PC-3 (cell line): Measurements from ENCODE around the gene F5. TPM values are rescaled to one million over a fixed set of nuclear protein-coding genes. Genes with fewer than 3 reads are reported as not detected.
A peak's percentile ranks its signal among the peaks of the same experiment; 100 is the strongest.

Experiments used
- ATAC-seq: fragments of 200-7000 bp; cut with Tn5 transposase; 2 replicates; pipeline ENCODE4 v1.9.1; 2020; ENCODE audit warnings: mild to moderate bottlenecking, moderate library complexity
- BruUV-seq: library from RNA; stranded (reverse); fragments of 400-500 nt; replicated peaks from 2 replicates; lab custom pipeline; 2021; lab: Mats Ljungman, UMichigan
- CTCF ChIA-PET: fragments of 300-600 bp; sonication (Branson Sonifier 250); formaldehyde crosslinking; loops from one replicate; lab custom pipeline; 2022; ENCODE audit warnings: antibody characterized with exemption; lab: Charles Lee
- POLR2A ChIA-PET: fragments of 300-600 bp; sonication (Branson Sonifier 250); formaldehyde crosslinking; loops from one replicate; lab custom pipeline; 2022; ENCODE audit warnings: antibody characterized with exemption; ENCODE audit not compliant: unreplicated experiment; lab: Charles Lee
- DNase-seq: peaks from one replicate; pipeline ENCODE4 v3.0.0-alpha.2; 2015
- H2AFZ ChIP-seq: fragments of 300-600 bp; sonication (generic); 2 replicates; pipeline ENCODE4 v1.6.0; 2016; ENCODE audit warnings: antibody characterized with exemption, low read length
- H3F3A ChIP-seq: fragments of 300-600 bp; sonication (generic); one replicate; pipeline ENCODE4 v1.6.0; 2017; ENCODE audit warnings: antibody characterized with exemption, low read length, control low read depth, mild to moderate bottlenecking; ENCODE audit not compliant: unreplicated experiment
- H3K27ac ChIP-seq: fragments of 300-600 bp; sonication (generic); 2 replicates; pipeline ENCODE4 v1.5.1; 2016; ENCODE audit warnings: mild to moderate bottlenecking, low read length
- H3K27me3 ChIP-seq: fragments of 300-600 bp; sonication (generic); 2 replicates; pipeline ENCODE4 v1.6.1; 2016; ENCODE audit warnings: low read length, mixed read lengths
- H3K36me3 ChIP-seq: fragments of 300-600 bp; sonication (generic); 2 replicates; pipeline ENCODE4 v1.6.1; 2016; ENCODE audit warnings: low read depth, mixed run types, low read length, mixed read lengths
- H3K4me1 ChIP-seq: fragments of 300-600 bp; sonication (generic); 2 replicates; pipeline ENCODE4 v1.5.1; 2016; ENCODE audit warnings: low read length; ENCODE audit not compliant: insufficient read depth
- H3K4me2 ChIP-seq: fragments of 300-600 bp; sonication (generic); 2 replicates; pipeline ENCODE4 v1.6.0; 2016; ENCODE audit warnings: low read length
- H3K4me3 ChIP-seq: fragments of 300-600 bp; sonication (generic); 2 replicates; pipeline ENCODE4 v1.5.1; 2016; ENCODE audit warnings: mild to moderate bottlenecking, low read length, mixed read lengths
- H3K79me2 ChIP-seq: fragments of 300-600 bp; sonication (generic); 2 replicates; pipeline ENCODE4 v1.6.1; 2017; ENCODE audit warnings: low read length, mixed read lengths
- H3K9ac ChIP-seq: fragments of 300-600 bp; sonication (generic); 2 replicates; pipeline ENCODE4 v1.6.0; 2016; ENCODE audit warnings: mild to moderate bottlenecking, low read length
- H3K9me2 ChIP-seq: fragments of 300-600 bp; sonication (generic); replicated peaks from 2 replicates; pipeline ENCODE4 v1.6.1; 2016; ENCODE audit warnings: mixed run types, low read length, mixed read lengths
- H3K9me3 ChIP-seq: fragments of 300-600 bp; sonication (generic); 2 replicates; pipeline ENCODE4 v1.6.1; 2016; ENCODE audit warnings: low read length, mixed read lengths
- H4K20me1 ChIP-seq: fragments of 300-600 bp; sonication (generic); 2 replicates; pipeline ENCODE4 v1.6.1; 2016; ENCODE audit warnings: low read length, mixed read lengths
- CTCF ChIP-seq: fragments of 300-600 bp; sonication (generic); conservative IDR thresholded peaks from 2 replicates; pipeline ENCODE4 v1.5.1; 2017; ENCODE audit warnings: antibody characterized with exemption, low read depth, mild to moderate bottlenecking, low read length
- EZH2 ChIP-seq: fragments of 300-600 bp; sonication (generic); IDR thresholded peaks from one replicate; pipeline ENCODE4 v1.6.1; 2017; ENCODE audit warnings: antibody characterized with exemption, mild to moderate bottlenecking, low read length; ENCODE audit not compliant: unreplicated experiment
- EZH2phosphoT487 ChIP-seq: fragments of 300-600 bp; sonication (generic); IDR thresholded peaks from 2 replicates; pipeline ENCODE4 v1.6.1; 2018; ENCODE audit warnings: mild to moderate bottlenecking, antibody characterized with exemption, low read length, borderline replicate concordance
- intact Hi-C: fragments of 100-400 bp; cut with micrococcal nuclease; formaldehyde crosslinking; loops from 2 replicates; pipeline ENCODE4 v1.9.0; 2023
- total RNA-seq: library from RNA; depleted of rRNA; stranded (reverse); fragments of >200 nt; gene quantifications from 2 replicates; pipeline ENCODE4 v1.2.3, GENCODE V29; 2014

The F5 gene
- total RNA-seq, 1 experiment from 2014 or later, result not detected

GRCh38 chr1:169484683-169485430 lies 101.4 kb downstream of the F5 start:
- peak overlapping the region; percentile 76 for H2AFZ ChIP-seq
- intact Hi-C loops, result loop anchor here (1.0 to 10.0 kb wide), 3 partner anchors 61 to 310 kb away; partner anchors contain the start of genes BLZF1, METTL18 and NME7
- peaks cover 48% of the 10 kb centered on the region for H3K4me1 ChIP-seq
- H3K4me3 ChIP-seq, result peak overlapping the region; percentile 76
- BruUV-seq, result TSS peak; percentile 35
- DNase-seq (peak; percentile 57), ATAC-seq (peak; percentile 18)
- no peaks in the 10 kb centered on the region for H3K36me3 ChIP-seq
- H3K9me3 ChIP-seq, result no peaks in the 10 kb centered on the region
- TF ChIP-seq CTCF (no peak), EZH2phosphoT487 (no peak), EZH2 (no peak)
- ChIA-PET POLR2A (no interaction called here), CTCF (no interaction called here)
- peak overlapping the region; percentile 88 for H3K4me2 ChIP-seq
- H3K27ac ChIP-seq, result peak overlapping the region; percentile 76
- H3F3A ChIP-seq, result no peaks in the 10 kb centered on the region
- H3K27me3 ChIP-seq, result no peaks in the 10 kb centered on the region
- peak overlapping the region; percentile 77 for H3K9ac ChIP-seq
- no peaks in the 10 kb centered on the region for H3K9me2 ChIP-seq
- peaks cover 54% of the 10 kb centered on the region for H3K79me2 ChIP-seq
- 0 out of 2 replicates have a peak, but pooled peaks cover 11% of the 10 kb centered on the region for H4K20me1 ChIP-seq

GRCh38 chr1:169484101-169484500 lies 102.2 kb downstream of the F5 start:
- peaks cover 17% of the 10 kb centered on the region; the same call in 1 of the 2 replicates for H4K20me1 ChIP-seq
- H3K9me3 ChIP-seq, result no peaks in the 10 kb centered on the region
- DNase-seq (peak; percentile 55), ATAC-seq (0 out of 2 replicates have a peak, but pooled peaks have one; percentile 2)
- CTCF ChIA-PET, result no interaction called here
- H3K4me3 ChIP-seq, result peak overlapping the region; percentile 76
- peak overlapping the region; percentile 88 for H3K4me2 ChIP-seq
- intact Hi-C loops, result loop anchor here (10.0 kb wide), 1 partner anchor 311 kb away; the partner anchor contains the start of gene METTL18
- POLR2A ChIA-PET, result no interaction called here
- TF ChIP-seq CTCF (no peak), EZH2phosphoT487 (no peak), EZH2 (no peak)
- peak overlapping the region; percentile 1; the same call in 1 of the 2 replicates for H3K27ac ChIP-seq
- H3K9ac ChIP-seq, result peak overlapping the region; percentile 77
- H3K9me2 ChIP-seq, result no peaks in the 10 kb centered on the region
- no TSS peak for BruUV-seq
- H2AFZ ChIP-seq, result 0 out of 2 replicates have a peak overlapping the region, but pooled peaks have one; percentile 5
- peaks cover 54% of the 10 kb centered on the region for H3K4me1 ChIP-seq
- H3F3A ChIP-seq, result no peaks in the 10 kb centered on the region
- no peaks in the 10 kb centered on the region for H3K36me3 ChIP-seq
- H3K79me2 ChIP-seq, result peaks cover 62% of the 10 kb centered on the region
- no peaks in the 10 kb centered on the region for H3K27me3 ChIP-seq
